H1 (cell line): ENCODE results near the gene SIPA1L2. TPM values are rescaled to one million over a fixed set of nuclear protein-coding genes. Genes with fewer than 3 reads are reported as not detected.

Experiments
- BACH1 ChIP-seq: IDR thresholded peaks from 2 replicates; pipeline ENCODE4 v1.6.1; 2012; ENCODE audit warnings: low read length, improper control_type of control experiment
- GABPA ChIP-seq: IDR thresholded peaks from 2 replicates; pipeline ENCODE4 v1.6.1; 2011; ENCODE audit warnings: mild to moderate bottlenecking, low read length, moderate library complexity, borderline replicate concordance; ENCODE audit not compliant: insufficient read depth
- SIN3A ChIP-seq, 2 experiments: IDR thresholded peaks in 1 of 2; conservative IDR thresholded peaks in 1 of 2; 2 replicates each; pipeline ENCODE4 v1.6.1; 2011 to 2012; ENCODE audit warnings: low read length in 2 of 2, improper control_type of control experiment in 1 of 2, low read depth in 1 of 2, mild to moderate bottlenecking in 1 of 2
- polyA plus RNA-seq, 7 experiments: library from polyadenylated mRNA; depleted of rRNA in 3 of 7; stranded (reverse) in 5 of 7; unstranded in 2 of 7; fragments of >200 nt in 5 of 7; fragments of 200-250 nt in 2 of 7; gene quantifications; 1 replicate in 5 of 7; 2 replicates in 1 of 7; 4 replicates in 1 of 7; pipeline versions ENCODE4 v1.2.1 to v1.2.3, GENCODE V29; 2011 to 2013; ENCODE audit warnings: missing spikeins in 2 of 7, mixed read lengths in 2 of 7
- total RNA-seq: library from RNA; stranded (reverse); fragmentation: NEBNext Ultra II Directional; extraction: Animal tissue kit (Norgen Biotek cat#: 25700); gene quantifications from 2 replicates; pipeline ENCODE4 v1.2.1, GENCODE V29; 2021

The SIPA1L2 gene
- total and polyA plus RNA-seq, 2 of the 8 experiments (the other 6 are each of a cell fraction or from before 2014, with no cell fraction given) = 7.7 to 13.2 TPM

DNA sequence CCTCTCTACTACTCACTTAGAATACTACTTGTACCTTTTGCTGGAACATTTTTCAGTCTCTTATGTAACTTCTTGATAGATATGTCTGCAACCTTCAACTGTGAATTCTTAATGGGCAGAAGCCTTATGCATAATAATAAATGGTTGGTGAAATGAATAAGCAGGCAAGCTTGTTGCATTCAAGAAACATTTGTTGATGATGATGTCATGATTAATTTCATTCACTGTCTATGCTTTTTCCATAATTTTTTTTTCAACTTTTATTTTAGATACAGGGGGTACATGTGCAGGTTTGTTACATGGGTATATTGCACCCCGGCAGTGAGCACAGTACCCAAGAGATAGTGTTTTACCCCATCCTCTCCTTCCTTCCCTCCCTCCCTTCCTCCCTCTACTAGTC, 48.0 kb downstream of the SIPA1L2 start (continued):
- TF ChIP-seq GABPA (no peak), SIN3A (conservative IDR thresholded peaks at IDR 0.05 in 1 of 2, IDR thresholded peaks at IDR 0.05 in 1 of 2; ENCODE audit: low read depth in 1 of 2, low read length in 2 of 2) (no peak), BACH1 (no peak)

Other genes with a start within 250 kb of the SIPA1L2 start
- 3.5 TPM in 2 replicates for gene MAP10, start 175.3 kb upstream of the SIPA1L2 start, total RNA-seq
- gene MAP10, start 175.3 kb upstream of the SIPA1L2 start, polyA plus RNA-seq (2011; rRNA removed) = 1.5 and 2.4 TPM in 2 replicates